Suprapubic skin (tissue), 3 donors: ENCODE data around the gene LZTR1.

Experiments
- CTCF ChIP-seq, 2 donors: fragments of 200-600 bp in 1 of 2; fragments of 450-650 bp in 1 of 2; sonication (generic) in 1 of 2; IDR thresholded peaks; one replicate each; pipeline ENCODE4 v1.5.1; 2016 to 2019; ENCODE audit warnings: antibody characterized with exemption in 2 of 2, mild to moderate bottlenecking in 1 of 2, moderate library complexity in 1 of 2
- EP300 ChIP-seq: sonication (generic); formaldehyde crosslinking; IDR thresholded peaks from one replicate; pipeline ENCODE4 v1.6.1; 2017; ENCODE audit warnings: antibody characterized with exemption

GRCh38 chr22:20992056-20992442 lies 10.0 kb downstream of the LZTR1 start:
- TF ChIP-seq CTCF (IDR thresholded peaks at IDR 0.05) (no peak), EP300 (no peak)
